HL-60 (cell line): ENCODE results near the gene KRTAP5-8.
"Not testable (repeated sequence)": the region's sequence is repeated elsewhere in the genome, so short reads cannot be mapped to it uniquely, and the experiment has no call there.

Experiments used
- DNase-seq, 2 experiments: peaks; one replicate each; pipeline ENCODE4 v3.0.0-alpha.2; 2010 to 2020; ENCODE audit warnings: low read depth in 1 of 2, low spot score in 1 of 2
- H3K27ac ChIP-seq: fragments of 250-450 bp; sonication (Bioruptor Pico); replicated peaks from 2 replicates; pipeline ENCODE4 v1.5.1; 2020; ENCODE audit warnings: mild to moderate bottlenecking, moderate library complexity
- H3K27me3 ChIP-seq: fragments of 250-450 bp; sonication (Bioruptor Pico); 2 replicates; pipeline ENCODE4 v1.5.1; 2021; ENCODE audit warnings: mild to moderate bottlenecking, moderate library complexity; ENCODE audit not compliant: insufficient read depth, poor library complexity, severe bottlenecking
- H3K4me3 ChIP-seq: replicated peaks from 2 replicates; pipeline ENCODE4 v1.5.1; 2011; ENCODE audit warnings: mild to moderate bottlenecking, control low read depth, low read length; ENCODE audit not compliant: insufficient read depth
- CTCF ChIP-seq: IDR thresholded peaks from one replicate; pipeline ENCODE4 v1.5.1; 2011; ENCODE audit warnings: low read length, control low read depth, inconsistent platforms; ENCODE audit not compliant: insufficient read depth
- GABPA ChIP-seq: IDR thresholded peaks from 2 replicates; pipeline ENCODE4 v1.6.1; 2012; ENCODE audit warnings: low read depth
- POLR2AphosphoS5 ChIP-seq: IDR thresholded peaks from 2 replicates; pipeline ENCODE4 v1.6.1; 2012; ENCODE audit warnings: low read depth
- REST ChIP-seq: IDR thresholded peaks from 2 replicates; pipeline ENCODE4 v1.6.1; 2012; ENCODE audit warnings: low read depth; ENCODE audit not compliant: insufficient replicate concordance
- SPI1 ChIP-seq: IDR thresholded peaks from 2 replicates; pipeline ENCODE4 v1.6.1; 2012; ENCODE audit warnings: low read depth, mild to moderate bottlenecking, borderline replicate concordance

KRTAP5-8 gene

GRCh38 chr11:71566626-71567599, 29.1 kb downstream of the KRTAP5-8 start:
- DNase-seq, H3K27ac ChIP-seq, H3K4me3 ChIP-seq, H3K27me3 ChIP-seq: not testable (repeated sequence)

GRCh38 chr11:71567633-71568032, 29.8 kb downstream of the KRTAP5-8 start:
- H3K4me3 ChIP-seq, DNase-seq: not testable (repeated sequence)

GRCh38 chr11:71568704-71569349, 31.0 kb downstream of the KRTAP5-8 start:
- Histone ChIP-seq H3K4me3 (no peak overlapping the region), H3K27me3 (no peaks in the 10 kb centered on the region), H3K27ac (no peak overlapping the region)
- TF ChIP-seq SPI1 (no peak), CTCF (no peak)
- no peak for DNase-seq

More at GRCh38 chr11:71567633-71568032, 29.8 kb downstream of the KRTAP5-8 start:
- H3K27ac ChIP-seq, H3K27me3 ChIP-seq: not testable (repeated sequence)

GRCh38 chr11:71571101-71571850, 33.5 kb downstream of the KRTAP5-8 start:
- H3K27me3 ChIP-seq = not testable (repeated sequence)

GRCh38 chr11:71572811-71573210, 35.0 kb downstream of the KRTAP5-8 start:
- no peak for DNase-seq
- Histone ChIP-seq H3K27me3 (no peaks in the 10 kb centered on the region), H3K27ac (no peak overlapping the region), H3K4me3 (no peak overlapping the region)
- no peak for TF ChIP-seq CTCF
- no peak for TF ChIP-seq REST
- TF ChIP-seq SPI1 = no peak
- no peak for TF ChIP-seq GABPA
- TF ChIP-seq POLR2AphosphoS5 = no peak

More at GRCh38 chr11:71571101-71571850, 33.5 kb downstream of the KRTAP5-8 start:
- H3K4me3 ChIP-seq, DNase-seq, H3K27ac ChIP-seq: not testable (repeated sequence)
